GM12864 (cell line): ENCODE data around the gene RNF26.

Experiments used
- DNase-seq: peaks from one replicate; pipeline ENCODE4 v3.0.0-alpha.2; 2011; ENCODE audit warnings: low read depth
- H3K4me3 ChIP-seq: 2 replicates; pipeline ENCODE4 v1.5.1; 2011; ENCODE audit warnings: mild to moderate bottlenecking, low read depth, low read length, control low read depth
- TF ChIP-seq, protein P1 (sequence below): IDR thresholded peaks from 2 replicates; pipeline ENCODE4 v1.5.1; 2011; ENCODE audit warnings: low read depth, mild to moderate bottlenecking, moderate library complexity, low read length, control low read depth, inconsistent platforms; ENCODE audit errors: missing control alignments

The RNF26 gene

DNA sequence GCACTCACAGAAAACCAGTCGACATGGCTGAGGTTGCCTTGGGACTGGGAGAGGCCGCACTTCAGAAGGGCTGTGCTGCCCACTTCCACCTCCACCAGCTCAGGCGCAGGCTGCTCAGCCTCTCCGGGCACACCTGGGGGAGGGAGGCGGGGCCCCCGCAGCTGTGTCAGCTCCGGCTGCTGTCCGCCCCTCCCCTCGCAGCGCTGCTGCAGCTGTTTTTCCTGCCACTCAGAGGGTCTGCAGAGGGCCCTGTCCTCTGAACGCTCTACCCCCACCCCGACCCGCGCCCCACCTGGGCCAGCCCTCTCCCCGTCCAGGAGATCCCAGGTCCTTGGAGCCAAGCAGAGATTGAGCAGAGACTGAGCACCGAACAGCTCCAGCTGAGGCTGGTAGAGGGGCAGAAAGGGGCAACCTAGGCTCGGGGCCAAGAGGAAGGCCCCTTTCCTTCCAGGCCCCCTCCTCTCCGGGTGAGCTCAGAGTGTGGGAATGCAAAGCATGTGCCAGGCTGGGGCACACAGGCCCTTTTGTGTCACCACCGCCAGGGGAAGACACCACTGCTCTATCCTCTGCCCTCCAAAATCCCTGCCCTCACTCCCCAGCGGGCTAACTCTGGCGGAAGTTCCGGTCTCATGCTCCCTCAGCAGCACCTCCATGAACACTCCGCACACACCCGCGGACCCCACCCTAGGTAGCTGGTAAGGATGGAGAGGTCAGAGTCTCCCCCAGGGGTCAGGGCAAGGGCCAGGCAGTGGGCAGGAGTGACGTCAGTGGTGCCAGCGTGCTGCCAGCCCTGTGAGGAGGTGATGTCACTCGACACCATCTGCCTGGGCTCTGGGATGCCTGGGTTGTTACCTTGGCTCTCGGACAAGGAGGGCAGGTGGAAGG, 19.0 kb upstream of the RNF26 start:
- DNase-seq = no peak
- peak overlapping the region; percentile 55 for H3K4me3 ChIP-seq
- TF ChIP-seq, protein P1, sequence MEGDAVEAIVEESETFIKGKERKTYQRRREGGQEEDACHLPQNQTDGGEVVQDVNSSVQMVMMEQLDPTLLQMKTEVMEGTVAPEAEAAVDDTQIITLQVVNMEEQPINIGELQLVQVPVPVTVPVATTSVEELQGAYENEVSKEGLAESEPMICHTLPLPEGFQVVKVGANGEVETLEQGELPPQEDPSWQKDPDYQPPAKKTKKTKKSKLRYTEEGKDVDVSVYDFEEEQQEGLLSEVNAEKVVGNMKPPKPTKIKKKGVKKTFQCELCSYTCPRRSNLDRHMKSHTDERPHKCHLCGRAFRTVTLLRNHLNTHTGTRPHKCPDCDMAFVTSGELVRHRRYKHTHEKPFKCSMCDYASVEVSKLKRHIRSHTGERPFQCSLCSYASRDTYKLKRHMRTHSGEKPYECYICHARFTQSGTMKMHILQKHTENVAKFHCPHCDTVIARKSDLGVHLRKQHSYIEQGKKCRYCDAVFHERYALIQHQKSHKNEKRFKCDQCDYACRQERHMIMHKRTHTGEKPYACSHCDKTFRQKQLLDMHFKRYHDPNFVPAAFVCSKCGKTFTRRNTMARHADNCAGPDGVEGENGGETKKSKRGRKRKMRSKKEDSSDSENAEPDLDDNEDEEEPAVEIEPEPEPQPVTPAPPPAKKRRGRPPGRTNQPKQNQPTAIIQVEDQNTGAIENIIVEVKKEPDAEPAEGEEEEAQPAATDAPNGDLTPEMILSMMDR = peak; percentile 33

DNA sequence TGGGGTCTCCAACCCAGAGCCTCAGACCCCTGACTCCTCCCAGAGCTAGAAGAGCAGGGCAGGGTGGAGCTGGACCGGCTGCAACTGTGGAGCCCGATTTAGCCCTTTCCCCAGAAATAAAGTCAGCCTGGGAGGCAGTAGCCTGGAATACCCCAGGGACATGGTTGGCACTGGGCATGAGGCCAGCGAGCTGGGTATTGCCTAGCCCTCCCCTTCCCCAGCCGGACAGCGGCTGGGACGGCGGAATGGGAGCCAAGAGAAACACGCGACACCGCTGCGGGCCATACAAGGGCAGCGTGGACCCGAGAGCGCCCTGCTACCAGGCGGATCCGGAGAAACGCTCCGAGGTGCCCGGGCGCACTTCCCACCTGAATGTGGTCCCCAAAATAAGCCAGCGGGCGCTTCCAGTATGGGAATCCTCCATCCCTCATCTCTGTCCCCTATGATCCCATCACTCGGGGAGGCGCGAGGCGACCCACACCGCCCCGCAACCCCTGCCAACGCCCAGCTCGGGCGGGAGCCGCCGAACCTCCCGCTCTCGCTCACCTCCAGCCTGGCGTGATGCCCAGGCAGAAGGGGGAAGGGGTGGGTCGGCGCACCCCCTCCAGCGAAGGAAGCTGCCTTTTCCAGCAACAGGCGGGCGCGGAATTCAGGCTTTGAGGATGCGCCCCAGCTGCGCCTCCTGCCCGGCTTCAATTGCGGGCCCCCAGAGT, 18.2 kb upstream of the RNF26 start:
- no peak for DNase-seq
- TF ChIP-seq, protein P1 = no peak
- peak overlapping the region; percentile 55 for H3K4me3 ChIP-seq

DNA sequence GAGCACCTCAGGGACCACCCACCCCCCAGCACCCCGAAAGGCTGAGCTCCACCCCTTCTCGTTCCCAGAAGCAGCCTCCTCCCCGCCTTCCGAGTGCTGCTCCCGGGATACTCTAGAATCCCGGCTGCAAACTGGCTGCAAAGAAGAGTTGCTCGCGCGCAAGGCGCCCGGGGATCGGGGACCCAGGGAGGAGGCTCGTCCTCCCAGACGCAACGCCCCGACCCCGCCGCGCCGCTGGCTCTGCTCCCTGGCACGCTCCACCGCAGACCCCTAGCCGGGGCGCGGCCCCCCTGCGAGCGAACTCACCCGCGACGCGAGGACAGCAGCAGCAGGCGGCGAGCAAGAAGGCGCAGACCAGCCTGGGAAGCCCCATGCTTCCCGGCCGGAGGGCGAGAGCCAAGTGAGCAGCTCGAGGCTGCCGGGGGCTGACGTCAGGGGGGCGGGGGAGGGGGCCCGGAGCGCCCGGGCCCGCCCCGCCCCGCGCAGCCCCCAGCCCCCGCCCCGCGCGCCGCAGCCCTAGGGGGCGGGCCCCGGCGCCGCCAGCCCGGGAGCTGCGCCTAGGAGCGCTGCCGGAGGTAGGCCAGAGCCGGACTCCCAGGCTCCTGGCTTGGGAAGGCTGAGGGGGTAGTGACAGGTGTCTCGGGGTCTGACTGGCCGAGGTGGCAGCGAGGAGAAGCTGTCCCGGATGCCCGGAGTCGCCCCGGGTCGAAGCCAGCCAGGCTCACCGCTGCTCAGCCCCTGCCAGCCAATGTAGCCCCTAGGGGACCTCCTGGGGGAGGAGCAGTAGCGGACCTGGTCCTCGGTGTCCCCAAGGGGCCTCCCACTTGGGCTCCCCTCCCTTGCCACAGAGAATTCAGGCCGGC, 17.4 kb upstream of the RNF26 start, which contains the start of gene MCAM:
Gene MCAM (minus strand): TSS at position 402 of the 863 bp plus-strand sequence. CDS start 29 bp downstream, at position 373.
- H3K4me3 ChIP-seq = peak within 1 kb of the TSS; percentile 55
- no peak for DNase-seq
- TF ChIP-seq, protein P1 = no peak

DNA sequence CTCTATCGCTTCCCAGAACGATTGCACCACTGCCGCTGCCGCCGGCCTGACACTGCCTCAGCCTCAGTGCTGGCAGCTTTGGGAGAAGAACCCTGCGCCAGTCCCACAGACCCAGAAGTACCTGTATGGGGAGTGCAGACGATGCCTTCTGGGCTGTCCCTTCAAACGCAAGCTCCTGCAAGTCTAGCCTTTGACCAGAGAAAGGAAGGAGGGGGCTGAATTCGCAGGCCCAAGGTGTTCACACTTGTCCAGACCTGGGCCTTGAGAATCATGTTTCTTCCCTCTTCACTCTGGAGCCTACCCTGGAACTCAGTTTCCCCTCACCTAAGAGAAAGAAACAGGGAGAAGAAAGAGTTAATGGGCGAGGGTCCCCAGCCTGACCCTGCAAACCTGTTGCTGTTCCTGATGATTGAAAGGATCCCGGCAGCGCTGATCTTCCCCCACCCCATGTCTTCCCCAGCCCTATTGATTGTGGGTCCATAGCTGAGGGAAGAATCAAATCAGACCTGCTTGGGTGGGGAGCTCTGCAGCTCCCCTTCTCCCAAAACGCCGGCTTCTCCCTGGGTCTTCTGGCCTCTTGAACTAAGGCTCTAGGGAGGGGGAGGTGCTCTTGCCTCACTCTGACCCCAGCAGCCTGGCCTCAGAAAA, 16.6 kb upstream of the RNF26 start:
- no peak for DNase-seq
- TF ChIP-seq, protein P1 = no peak
- H3K4me3 ChIP-seq = peak overlapping the region; percentile 32

DNA sequence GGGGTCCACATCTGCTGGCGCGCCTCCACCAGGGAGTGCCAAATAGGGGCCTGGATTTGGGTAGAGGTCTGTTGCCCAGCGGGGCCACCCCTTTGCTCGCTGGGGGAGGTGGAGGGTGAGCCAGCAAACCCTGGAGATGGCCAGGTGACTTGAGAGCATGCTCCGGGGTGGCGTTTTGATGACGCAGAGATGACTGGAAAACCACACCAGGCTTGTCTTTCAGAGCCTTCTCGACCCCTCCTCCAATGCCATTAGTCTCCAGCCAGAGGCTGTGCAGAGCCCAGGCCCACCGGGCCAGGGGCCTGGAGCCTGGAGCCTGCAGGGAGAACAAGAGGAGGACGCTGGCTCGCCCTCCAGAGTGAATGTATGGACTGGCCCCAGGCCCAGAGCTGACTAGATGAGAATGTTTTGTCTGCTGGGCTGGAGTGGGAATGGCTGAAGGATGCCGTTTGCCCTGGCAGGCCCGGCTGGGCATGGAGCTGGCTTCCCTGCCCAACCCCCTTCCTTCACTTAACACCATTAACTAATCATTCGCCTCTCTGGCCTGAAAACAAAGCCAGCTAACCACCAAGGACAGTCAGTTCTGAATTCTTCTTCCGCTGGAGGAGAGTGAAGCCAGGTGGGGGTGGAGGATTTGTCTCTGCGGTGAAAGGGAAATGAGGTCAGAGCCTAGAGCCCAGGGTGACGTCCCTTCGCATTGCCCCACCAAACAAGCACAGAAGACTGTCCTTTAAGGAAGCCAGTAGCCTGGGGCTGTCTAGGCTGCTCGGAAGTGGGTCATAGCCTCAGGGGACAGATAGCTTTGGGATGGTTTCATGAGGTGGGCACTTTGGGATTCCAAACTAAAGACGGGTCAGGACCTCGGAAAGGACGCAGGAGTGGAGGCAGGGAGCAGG, 15.8 kb upstream of the RNF26 start:
- TF ChIP-seq, protein P1 = no peak
- peak overlapping the region; percentile 51 for H3K4me3 ChIP-seq
- peak; percentile 78 for DNase-seq
